ENCODE results near the gene MAP2K3. TPM values are rescaled to one million over a fixed set of nuclear protein-coding genes. Genes with fewer than 3 reads are reported as not detected.

Gene MAP2K3
- total RNA-seq, 4 donors from 2014 or later = 23.3 to 42.4 (median 30.5) TPM

DNA sequence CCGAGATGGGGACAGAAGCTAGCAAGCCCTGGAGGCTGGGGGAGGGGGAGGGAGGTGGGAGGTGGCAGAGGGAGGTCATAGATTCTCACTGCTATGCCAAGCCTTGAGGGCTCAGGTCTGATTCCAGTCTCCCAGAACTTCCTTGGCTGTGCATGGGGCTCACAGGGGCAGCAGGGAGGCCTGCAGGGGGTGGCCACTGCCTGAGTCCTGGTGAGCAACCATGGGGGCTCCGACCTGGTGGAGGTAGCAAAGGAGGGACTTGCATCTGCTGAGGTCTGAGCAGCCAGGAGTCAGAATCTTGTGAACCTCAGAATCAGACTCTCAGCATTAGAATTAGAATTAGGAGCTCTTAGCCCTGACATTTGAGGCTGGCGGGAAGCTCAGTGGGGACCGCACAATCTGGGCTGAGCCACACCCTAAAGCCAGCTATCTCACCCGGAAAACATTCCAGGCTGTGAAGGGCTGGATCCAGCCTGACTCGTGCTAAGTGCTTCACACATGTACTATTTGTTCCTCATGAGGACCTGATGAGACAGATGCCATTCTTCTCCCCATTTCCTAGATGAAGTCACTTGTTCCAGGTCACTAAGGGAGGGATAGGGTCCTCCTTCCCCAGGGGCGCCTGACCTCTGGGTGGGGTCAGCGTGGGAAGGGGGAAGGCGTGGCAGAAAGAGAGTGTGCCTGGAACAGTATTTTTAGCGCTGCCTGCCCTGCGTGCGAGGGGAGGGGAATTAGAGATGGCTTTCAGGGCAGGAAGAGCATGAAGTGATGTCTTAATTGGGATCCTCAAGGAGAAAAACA lies 74.4 kb downstream of the MAP2K3 start:
- H3K27me3 ChIP-seq = no peaks in the 10 kb centered on the region
- WGBS = 72% methylated on average over 7 of the region's 12 CpGs
- intact Hi-C loops (cut with DNase I) = no loop called here

DNA sequence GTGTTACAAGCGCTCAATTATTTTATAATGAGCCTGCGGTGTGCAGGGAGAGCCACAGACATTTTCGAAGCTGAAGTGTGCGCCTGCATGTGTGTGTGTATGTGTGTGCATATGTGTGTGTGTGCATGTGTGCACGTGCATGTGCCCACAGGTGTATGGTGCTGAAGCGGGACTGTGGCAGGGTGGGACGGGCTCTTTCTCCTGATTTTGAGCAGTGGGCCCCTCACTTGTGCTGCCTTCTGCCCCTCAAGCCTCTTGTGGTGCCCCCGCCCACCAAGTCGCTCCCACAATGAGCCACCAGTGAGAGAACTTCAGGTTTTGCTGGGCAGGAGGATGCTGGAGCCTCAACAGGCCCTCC lies 75.0 kb downstream of the MAP2K3 start:
- intact Hi-C loops (cut with DNase I) = no loop called here
- Histone ChIP-seq H3K9me3 (no peaks in the 10 kb centered on the region), H3K4me1 (peaks cover 4 to 22% (median 12%) of the 10 kb centered on the region in 4 donors), H3K4me3 (no peak overlapping the region), H3K27ac (replicated peaks in 1 of 4) (no peak overlapping the region), H3K27me3 (no peaks in the 10 kb centered on the region), H3K36me3 (no peaks in the 10 kb centered on the region)
- WGBS = 82% methylated on average over 9 of the region's 9 CpGs
- no peak for DNase-seq (ENCODE audit: extremely low spot score)
- TF ChIP-seq POLR2A (IDR thresholded peaks at IDR 0.05; ENCODE audit: low read depth) = no peak
- TF ChIP-seq POLR2AphosphoS5 (IDR thresholded peaks at IDR 0.05) = no peak

More for the DNA sequence above, 74.4 kb downstream of the MAP2K3 start:
- H3K27ac ChIP-seq (replicated peaks in 1 of 4) = no peak overlapping the region
- no peaks in the 10 kb centered on the region for H3K9me3 ChIP-seq
- no peak overlapping the region for H3K4me3 ChIP-seq
- DNase-seq (ENCODE audit: extremely low spot score) = no peak
- no peaks in the 10 kb centered on the region for H3K36me3 ChIP-seq
- H3K4me1 ChIP-seq = peaks cover 4 to 22% (median 12%) of the 10 kb centered on the region in 4 donors
- TF ChIP-seq POLR2AphosphoS5 (IDR thresholded peaks at IDR 0.05) (no peak), EP300 (IDR thresholded peaks at IDR 0.05) (no peak)

DNA sequence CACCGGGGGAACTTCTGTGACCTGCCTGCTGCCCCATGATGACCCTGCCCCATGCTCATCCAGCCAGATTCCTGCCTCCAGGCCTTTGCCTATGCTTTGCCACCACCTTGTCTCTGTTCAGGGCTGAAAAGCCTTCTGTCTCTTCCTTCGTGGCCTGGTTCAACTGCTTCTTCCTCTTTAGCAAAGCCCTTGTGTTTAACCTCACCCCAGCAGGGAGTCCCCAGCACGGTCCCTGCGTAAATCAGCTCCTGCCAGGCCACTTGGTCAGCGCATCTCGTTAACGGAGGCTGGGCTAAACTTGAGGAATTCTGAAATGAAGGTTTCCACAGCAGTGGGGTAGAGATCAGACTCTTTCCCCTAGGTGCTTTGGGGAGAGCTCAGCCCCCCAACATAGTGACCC lies 75.5 kb downstream of the MAP2K3 start:
- TF ChIP-seq, protein P1, sequence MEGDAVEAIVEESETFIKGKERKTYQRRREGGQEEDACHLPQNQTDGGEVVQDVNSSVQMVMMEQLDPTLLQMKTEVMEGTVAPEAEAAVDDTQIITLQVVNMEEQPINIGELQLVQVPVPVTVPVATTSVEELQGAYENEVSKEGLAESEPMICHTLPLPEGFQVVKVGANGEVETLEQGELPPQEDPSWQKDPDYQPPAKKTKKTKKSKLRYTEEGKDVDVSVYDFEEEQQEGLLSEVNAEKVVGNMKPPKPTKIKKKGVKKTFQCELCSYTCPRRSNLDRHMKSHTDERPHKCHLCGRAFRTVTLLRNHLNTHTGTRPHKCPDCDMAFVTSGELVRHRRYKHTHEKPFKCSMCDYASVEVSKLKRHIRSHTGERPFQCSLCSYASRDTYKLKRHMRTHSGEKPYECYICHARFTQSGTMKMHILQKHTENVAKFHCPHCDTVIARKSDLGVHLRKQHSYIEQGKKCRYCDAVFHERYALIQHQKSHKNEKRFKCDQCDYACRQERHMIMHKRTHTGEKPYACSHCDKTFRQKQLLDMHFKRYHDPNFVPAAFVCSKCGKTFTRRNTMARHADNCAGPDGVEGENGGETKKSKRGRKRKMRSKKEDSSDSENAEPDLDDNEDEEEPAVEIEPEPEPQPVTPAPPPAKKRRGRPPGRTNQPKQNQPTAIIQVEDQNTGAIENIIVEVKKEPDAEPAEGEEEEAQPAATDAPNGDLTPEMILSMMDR (IDR thresholded peaks at IDR 0.05) = no peak
- TF ChIP-seq EP300 (IDR thresholded peaks at IDR 0.05) (no peak), POLR2AphosphoS5 (IDR thresholded peaks at IDR 0.05) (no peak), POLR2A (IDR thresholded peaks at IDR 0.05; ENCODE audit: low read depth) (no peak)
- no peaks in the 10 kb centered on the region for H3K36me3 ChIP-seq
- peaks cover 4 to 22% (median 12%) of the 10 kb centered on the region in 4 donors for H3K4me1 ChIP-seq
- 82% methylated on average over 7 of the region's 7 CpGs for WGBS
- no peak overlapping the region for H3K4me3 ChIP-seq
- no peaks in the 10 kb centered on the region for H3K27me3 ChIP-seq
- DNase-seq (ENCODE audit: extremely low spot score) = no peak
- H3K27ac ChIP-seq (replicated peaks in 1 of 4) = no peak overlapping the region
- intact Hi-C loops (cut with DNase I) = no loop called here
- H3K9me3 ChIP-seq = no peaks in the 10 kb centered on the region

DNA sequence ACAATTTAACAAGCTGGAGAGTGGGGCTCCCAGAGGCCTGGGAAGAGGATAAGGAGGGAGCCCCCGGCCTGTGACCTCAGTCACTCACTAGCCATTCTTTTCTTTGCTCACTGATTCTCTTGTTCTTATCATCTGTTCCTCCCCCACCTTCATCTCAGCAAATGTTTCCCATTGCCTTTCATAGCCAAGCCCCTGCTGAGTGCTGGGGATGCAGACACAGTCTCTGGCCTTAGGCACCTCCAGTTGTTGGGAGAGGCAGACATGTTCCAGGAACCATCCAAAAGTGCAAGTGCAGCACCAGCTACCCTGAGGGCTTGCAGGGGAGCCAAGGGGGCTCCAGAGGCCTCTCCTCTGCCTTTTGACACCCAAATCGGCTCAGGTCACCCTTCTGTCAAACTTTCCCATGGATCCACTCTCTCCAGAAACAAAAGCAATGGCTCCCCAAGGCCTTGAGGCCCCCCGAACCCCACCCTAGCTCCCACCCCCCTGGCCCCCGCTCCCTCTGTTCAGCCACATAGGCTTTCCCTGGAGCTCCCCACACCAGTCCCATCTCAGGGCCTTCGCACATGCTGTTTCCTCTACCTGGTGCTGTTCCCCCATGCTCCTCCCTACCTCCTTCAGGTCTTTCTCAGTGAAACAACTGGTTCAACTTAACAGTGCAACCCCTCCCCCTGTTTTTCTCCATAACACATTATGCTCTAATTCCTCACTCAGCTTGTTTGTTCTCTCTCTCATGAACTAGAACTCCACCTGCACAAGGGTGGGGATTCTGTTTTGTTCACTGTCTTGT lies 76.7 kb downstream of the MAP2K3 start:
- peaks cover 4 to 22% (median 12%) of the 10 kb centered on the region in 4 donors for H3K4me1 ChIP-seq
- TF ChIP-seq, protein P1 (IDR thresholded peaks at IDR 0.05) = no peak
- TF ChIP-seq EP300 (IDR thresholded peaks at IDR 0.05) (no peak), POLR2A (IDR thresholded peaks at IDR 0.05; ENCODE audit: low read depth) (no peak), POLR2AphosphoS5 (IDR thresholded peaks at IDR 0.05) (no peak)
- no peak overlapping the region for H3K27ac ChIP-seq (replicated peaks in 1 of 4)
- H3K9me3 ChIP-seq = no peaks in the 10 kb centered on the region
- H3K27me3 ChIP-seq = no peaks in the 10 kb centered on the region
- H3K36me3 ChIP-seq = no peaks in the 10 kb centered on the region
- WGBS = 72% methylated on average over 3 of the region's 5 CpGs
- no peak overlapping the region for H3K4me3 ChIP-seq
- intact Hi-C loops (cut with DNase I) = no loop called here
- DNase-seq (ENCODE audit: extremely low spot score) = no peak

DNA sequence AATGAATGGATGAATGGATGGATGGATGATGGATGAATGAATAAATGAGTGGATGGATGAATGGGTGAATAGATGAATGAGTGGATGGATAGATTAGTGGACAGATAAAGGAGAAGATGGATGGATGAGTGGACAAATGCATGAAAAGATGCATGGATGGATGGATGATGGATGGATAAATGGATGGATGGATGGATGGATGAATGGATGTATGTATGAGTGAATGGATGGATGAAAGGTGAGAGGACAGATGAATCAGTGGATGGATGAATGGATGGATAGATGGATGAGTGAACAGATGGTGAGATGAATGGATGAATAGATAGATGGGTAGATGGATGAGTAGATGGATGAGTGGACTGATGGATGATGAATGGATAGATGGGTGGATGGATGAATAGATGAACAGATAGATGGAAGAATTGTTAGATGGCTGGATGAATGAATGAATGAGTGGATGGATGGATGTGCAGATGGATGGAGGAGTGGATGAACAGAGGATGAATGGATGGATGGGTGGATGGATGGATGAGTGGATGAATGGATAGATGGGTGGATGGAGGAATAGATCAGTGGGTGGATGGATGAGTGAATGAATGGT lies 77.9 kb downstream of the MAP2K3 start:
- Histone ChIP-seq H3K27ac (replicated peaks in 1 of 4) (no peak overlapping the region), H3K4me3 (no peak overlapping the region), H3K36me3 (no peaks in the 10 kb centered on the region), H3K4me1 (peaks cover 4 to 22% (median 12%) of the 10 kb centered on the region in 4 donors), H3K27me3 (no peaks in the 10 kb centered on the region), H3K9me3 (no peaks in the 10 kb centered on the region)
- TF ChIP-seq EP300 (IDR thresholded peaks at IDR 0.05) = no peak
- TF ChIP-seq, protein P1 (IDR thresholded peaks at IDR 0.05) = no peak
- no peak for TF ChIP-seq POLR2A (IDR thresholded peaks at IDR 0.05; ENCODE audit: low read depth)
- TF ChIP-seq POLR2AphosphoS5 (IDR thresholded peaks at IDR 0.05) = no peak
- DNase-seq (ENCODE audit: extremely low spot score) = no peak
- intact Hi-C loops (cut with DNase I) = no loop called here

All from esophagus muscularis mucosa (tissue), 4 donors.